ENCODE measurements around the gene DDX3Y. TPM values are rescaled to one million over a fixed set of nuclear protein-coding genes. Genes with fewer than 3 reads are reported as not detected.
A peak's percentile ranks its signal among the peaks of the same experiment; 100 is the strongest.

The DDX3Y gene
- 99.4 TPM for total RNA-seq

- peak in 2 of 3 donors; percentile 92 to 96 for DNase-seq (ENCODE audit: low read depth in 2 of 3, low spot score in 2 of 3)
Measured at GRCh38 chrY:12904618-12905516, at the start of gene DDX3Y. TSS of gene DDX3Y (plus strand) at chrY:12904868. CDS start at chrY:12904937, 69 bp downstream.

DNA sequence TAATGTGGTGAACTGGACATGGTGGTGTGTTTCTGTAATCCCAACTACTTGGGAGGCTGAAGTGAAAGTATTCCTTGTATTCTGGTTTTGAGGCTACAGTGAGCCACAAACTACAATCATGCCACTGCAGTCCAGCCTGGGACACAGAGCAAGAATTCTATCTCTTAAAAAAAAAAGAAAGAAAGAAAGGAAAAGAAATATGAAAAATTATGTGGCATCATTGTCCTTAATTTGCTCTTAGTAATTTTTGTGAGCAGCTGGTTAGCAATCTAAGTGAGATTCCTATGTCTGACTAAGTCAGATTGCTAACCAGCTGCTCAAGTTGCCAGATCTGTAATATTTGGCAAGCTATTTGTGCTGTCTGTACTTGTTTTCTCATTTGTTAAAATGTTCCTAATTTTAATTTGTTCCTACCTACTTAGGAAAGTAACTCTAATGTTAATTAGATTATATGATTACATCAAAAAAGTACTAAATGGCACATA lies 48.8 kb upstream of the DDX3Y start:
- DNase-seq (ENCODE audit: low read depth in 2 of 3, low spot score in 2 of 3) = no peak

DNA sequence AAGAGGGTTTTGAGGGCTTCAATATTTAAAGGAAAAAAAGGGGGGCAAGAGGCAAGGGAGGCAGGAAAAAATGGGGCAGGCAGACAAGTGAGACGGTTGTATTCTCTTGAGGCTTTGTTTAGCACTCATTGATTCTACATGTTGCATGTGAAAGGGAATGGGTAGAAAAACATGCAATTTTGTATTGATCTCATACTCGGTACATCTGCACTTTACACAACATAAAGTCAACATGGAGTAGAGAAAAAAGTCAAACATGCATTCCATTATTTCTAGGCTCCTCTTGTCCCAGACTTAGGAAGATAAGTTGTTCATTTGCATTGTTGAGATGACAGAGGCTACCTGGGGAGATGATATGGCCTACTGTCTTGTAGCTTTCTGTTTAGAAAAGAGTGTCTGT lies 36.7 kb upstream of the DDX3Y start:
- no peak for DNase-seq (ENCODE audit: low read depth in 2 of 3, low spot score in 2 of 3)

GRCh38 chrY:12896973-12897372 lies 7.7 kb upstream of the DDX3Y start:
- no peak for DNase-seq (ENCODE audit: low read depth in 2 of 3, low spot score in 2 of 3)

- DNase-seq (ENCODE audit: low read depth in 2 of 3, low spot score in 2 of 3) = no peak
Measured at GRCh38 chrY:12898604-12899003, 6.1 kb upstream of the DDX3Y start.

DNA sequence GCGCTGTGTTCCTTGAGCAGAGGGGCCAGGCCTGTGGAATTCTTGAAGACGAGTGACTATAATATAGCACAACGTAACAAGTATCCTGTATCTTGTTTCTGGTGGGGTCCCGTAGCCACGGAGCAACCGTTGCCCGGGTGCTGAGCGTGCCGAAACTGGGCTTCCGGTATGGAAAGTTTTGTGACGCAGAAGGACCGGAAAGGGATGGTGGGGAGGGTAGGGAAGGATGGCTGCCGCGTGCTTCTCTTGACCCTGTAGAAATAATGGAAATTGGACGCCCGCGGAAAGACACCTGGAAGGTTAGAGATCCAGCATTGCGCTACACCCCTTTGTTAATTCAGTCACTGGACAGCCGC lies 827 bp downstream of the DDX3Y start:
- peak in 2 of 3 donors; percentile 68 to 78 for DNase-seq (ENCODE audit: low read depth in 2 of 3, low spot score in 2 of 3)

DNA sequence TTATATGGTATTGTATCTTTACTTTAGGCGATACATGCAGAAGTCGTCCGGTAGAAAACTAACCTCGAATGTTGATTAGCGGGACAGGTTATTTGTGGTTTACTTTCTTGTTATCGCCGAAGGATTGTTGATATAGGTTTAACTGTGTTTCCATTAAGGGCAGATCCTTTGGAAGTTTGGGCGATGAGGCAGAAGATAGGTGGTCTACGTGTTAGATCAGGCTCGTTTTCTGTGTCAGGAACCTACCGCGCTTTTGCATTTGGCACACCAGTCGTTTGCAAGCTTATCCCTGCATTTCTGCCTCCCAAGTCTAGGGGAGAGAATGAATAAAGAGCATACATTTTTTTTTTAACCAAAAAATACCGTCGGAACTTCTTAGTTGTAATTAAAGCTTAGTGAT lies 1.2 kb downstream of the DDX3Y start:
- DNase-seq (ENCODE audit: low read depth in 2 of 3, low spot score in 2 of 3) = no peak

DNA sequence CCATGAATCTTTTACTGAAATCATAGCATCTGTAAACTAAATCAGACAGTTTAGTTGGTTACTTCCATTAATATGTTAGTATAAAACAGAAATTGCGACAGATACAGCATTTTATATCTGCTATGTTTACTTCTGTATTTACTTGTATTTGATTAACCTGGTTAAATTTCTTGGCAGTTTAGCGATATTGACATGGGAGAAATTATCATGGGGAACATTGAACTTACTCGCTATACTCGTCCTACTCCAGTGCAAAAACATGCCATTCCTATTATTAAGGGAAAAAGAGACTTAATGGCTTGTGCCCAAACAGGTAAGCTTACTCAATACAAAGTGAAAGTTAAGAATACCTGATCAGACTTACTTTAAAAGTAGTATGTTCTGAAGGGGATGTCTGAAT lies 8.9 kb downstream of the DDX3Y start:
- DNase-seq (ENCODE audit: low read depth in 2 of 3, low spot score in 2 of 3) = no peak

- DNase-seq (ENCODE audit: low read depth in 2 of 3, low spot score in 2 of 3) = no peak
Measured at GRCh38 chrY:12928043-12928442, 23.4 kb downstream of the DDX3Y start.

GRCh38 chrY:12941725-12942687 lies 37.3 kb downstream of the DDX3Y start:
- DNase-seq (ENCODE audit: low read depth in 2 of 3, low spot score in 2 of 3) = no peak

Other genes starting within 250 kb of the DDX3Y start
- gene USP9Y, start 203.6 kb upstream of the DDX3Y start, total RNA-seq = 11.3 TPM